Left renal cortex interstitium (tissue), 4 donors: ENCODE data around the gene BEND7. TPM values are rescaled to one million over a fixed set of nuclear protein-coding genes. Genes with fewer than 3 reads are reported as not detected.

ENCODE experiments used
- DNase-seq, 4 donors: peaks; one replicate each; pipeline ENCODE4 v3.0.0-alpha.2; 2013; ENCODE audit warnings: low read depth in 4 of 4, low spot score in 2 of 4, missing footprints in 1 of 4
- polyA plus RNA-seq, 4 donors: library from polyadenylated mRNA; unstranded; fragments of 120-200 nt; gene quantifications; one replicate each; pipeline ENCODE4 v1.2.1, GENCODE V29; 2013; ENCODE audit not compliant: insufficient read length in 4 of 4

BEND7 gene
- polyA plus RNA-seq, 4 donors = 29.0 to 40.9 (median 33.9) TPM

- no peak for DNase-seq
Observed at GRCh38 chr10:13525663-13526062, 3.2 kb downstream of the BEND7 start.

DNA sequence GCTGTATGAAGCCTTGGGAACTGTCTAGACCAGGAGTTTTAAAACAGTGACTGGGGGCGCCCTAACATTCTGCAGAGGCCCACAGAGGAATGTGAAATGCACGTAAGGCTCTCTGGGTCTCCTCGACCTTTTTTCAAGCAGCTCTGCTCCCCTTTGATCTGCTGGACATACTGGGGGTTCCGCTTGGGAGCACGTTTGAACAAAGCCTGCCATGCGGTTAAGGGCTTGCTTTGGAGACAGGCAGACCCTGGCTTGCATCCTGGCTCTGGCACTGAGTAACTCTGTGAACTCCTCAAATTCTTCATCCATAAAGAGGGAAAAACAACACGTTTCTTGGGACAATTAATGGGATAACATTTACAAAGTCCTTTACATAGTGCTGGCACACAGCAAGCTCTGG, 7.8 kb downstream of the BEND7 start:
- no peak for DNase-seq

- DNase-seq = no peak
Observed at GRCh38 chr10:13520194-13520593, 8.6 kb downstream of the BEND7 start.

GRCh38 chr10:13518076-13518692, 10.6 kb downstream of the BEND7 start:
- no peak for DNase-seq

- no peak for DNase-seq
Observed at GRCh38 chr10:13517675-13518074, 11.1 kb downstream of the BEND7 start.

GRCh38 chr10:13516176-13516575, 12.6 kb downstream of the BEND7 start:
- no peak for DNase-seq

DNA sequence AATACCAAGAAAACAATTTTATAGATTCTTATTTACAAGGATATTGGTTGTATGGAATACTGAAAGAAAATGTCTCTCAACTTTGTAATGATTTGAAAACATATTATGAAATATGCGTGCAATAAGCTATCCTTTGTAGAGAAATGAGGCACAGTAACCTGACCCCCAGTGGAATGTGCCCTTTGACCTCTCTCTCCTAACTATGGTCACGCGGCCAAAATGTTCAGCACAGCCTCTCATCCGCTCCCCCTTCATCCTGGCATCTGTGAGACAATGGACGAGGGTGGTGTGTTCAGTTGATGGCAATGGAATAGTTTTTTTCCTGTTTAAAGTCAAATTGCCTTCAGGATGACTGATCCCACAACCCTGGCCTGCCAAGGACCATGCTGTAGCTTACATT, 13.3 kb downstream of the BEND7 start:
- no peak for DNase-seq

DNA sequence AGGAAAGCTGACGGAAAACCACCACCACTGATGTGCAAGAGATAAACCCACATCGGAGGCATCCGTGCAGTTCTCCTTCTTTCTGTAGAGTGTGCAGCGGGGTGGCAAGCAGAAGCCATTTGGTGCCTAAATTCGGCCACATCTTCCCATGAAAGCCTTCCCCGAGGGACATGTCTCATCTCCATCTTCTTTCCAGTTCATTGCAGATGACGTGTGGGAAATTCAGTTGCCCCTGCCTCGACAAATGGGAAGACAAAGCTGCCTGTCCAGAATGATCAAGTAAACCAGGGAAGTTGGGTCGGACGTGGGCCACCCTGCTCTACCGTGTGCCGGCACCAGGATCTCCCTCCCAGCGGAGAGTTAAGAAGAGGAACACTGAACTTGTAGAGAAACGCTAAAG, 14.5 kb downstream of the BEND7 start:
- DNase-seq = no peak

- no peak for DNase-seq
Observed at GRCh38 chr10:13512564-13512963, 16.2 kb downstream of the BEND7 start.

DNA sequence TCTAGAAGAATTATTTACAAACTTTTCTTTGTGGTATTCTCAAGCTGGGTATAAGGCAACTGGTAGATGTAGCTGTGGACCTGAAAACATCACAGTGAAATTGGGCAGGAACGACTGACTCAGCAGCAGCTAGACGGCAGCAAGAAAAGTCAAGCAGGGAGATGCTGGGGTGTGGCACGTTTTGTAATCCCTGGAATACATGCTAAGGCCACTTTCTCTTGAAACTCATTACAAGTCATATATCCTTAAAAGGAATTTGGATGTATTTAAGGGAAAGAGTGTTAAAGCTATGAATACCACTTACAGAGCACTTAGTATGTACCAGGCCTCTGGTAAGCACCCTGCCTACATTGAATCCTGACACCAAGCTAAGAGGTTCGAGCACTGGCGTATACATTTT, 17.4 kb downstream of the BEND7 start:
- DNase-seq = no peak

- DNase-seq = no peak
Observed at GRCh38 chr10:13505052-13505680, 23.6 kb downstream of the BEND7 start.

DNA sequence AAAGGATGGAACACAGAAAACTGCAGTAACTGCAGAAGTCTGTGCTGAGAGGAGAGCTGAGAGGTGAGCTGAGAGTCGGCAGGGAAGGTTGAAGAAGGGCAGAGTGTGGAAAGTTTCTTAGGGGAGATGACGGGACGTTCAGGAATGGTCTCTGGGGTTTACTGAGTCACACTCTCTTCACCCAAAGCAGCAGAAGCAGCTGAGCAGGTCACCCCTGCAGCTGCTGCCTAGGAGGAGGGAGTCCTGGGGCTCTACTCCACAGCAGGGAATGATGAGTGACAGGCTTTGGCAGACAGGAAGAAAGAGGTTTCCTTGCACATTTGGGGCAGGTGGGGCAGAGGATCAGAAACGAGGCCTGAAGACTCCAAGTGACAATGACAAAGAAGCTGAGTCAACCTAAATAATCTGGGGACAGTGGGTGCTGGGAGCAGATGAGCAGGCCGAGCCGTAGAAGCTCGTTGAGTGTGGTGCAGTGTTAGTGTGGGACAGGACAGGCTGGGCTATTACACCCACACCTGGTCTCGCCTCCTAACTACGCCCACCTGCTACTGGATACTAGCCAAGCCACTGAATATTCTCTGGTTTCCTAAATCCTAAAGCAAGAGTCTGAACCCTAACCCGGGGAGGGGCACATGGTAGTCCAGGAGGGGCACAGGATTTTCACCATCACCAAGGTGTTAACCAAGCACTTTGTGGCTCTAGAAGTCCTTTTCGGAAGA, 24.9 kb downstream of the BEND7 start:
- no peak for DNase-seq

GRCh38 chr10:13502380-13502779, 26.4 kb downstream of the BEND7 start:
- DNase-seq = no peak

DNA sequence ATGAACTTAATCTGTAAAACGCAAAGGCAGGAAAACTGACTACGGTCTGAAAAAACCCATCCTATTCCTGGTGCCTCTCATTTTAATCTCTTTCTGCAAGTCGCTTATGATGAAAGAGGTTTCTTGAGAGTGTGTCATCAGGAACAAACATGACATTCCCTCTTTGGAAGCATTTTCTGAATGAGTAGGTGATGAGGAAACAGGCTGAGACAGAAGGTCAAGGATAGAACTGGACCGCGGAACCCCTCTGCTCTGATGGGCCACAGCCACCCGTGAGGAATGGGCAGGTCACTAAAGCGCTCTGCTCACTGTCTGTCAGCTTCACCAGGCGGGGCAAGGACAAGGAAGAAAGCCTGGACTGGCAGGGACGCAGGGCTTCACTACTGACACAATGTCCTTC, 28.6 kb downstream of the BEND7 start:
- no peak for DNase-seq

DNA sequence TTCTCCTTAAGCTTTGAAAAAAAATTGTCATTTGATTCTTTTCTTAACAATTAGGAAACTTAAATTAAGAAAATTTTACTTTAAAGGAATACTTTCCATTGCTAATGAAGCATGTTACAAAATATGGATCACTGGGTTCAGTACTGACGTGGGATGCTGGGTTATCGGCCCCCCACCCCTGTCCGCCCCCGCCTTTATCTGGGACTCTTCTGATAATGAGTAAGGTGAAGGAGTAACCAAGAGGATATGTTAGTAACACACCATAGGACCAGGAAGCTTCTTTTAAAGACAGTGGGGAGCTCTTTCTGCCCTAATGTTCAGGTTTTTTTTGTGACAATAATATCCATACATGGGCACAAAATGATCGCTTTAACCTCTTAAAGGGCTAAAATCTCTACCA, 29.7 kb downstream of the BEND7 start:
- no peak for DNase-seq

- DNase-seq = no peak
Observed at GRCh38 chr10:13496931-13497330, 31.9 kb downstream of the BEND7 start.

GRCh38 chr10:13496164-13496563, 32.6 kb downstream of the BEND7 start:
- no peak for DNase-seq

DNA sequence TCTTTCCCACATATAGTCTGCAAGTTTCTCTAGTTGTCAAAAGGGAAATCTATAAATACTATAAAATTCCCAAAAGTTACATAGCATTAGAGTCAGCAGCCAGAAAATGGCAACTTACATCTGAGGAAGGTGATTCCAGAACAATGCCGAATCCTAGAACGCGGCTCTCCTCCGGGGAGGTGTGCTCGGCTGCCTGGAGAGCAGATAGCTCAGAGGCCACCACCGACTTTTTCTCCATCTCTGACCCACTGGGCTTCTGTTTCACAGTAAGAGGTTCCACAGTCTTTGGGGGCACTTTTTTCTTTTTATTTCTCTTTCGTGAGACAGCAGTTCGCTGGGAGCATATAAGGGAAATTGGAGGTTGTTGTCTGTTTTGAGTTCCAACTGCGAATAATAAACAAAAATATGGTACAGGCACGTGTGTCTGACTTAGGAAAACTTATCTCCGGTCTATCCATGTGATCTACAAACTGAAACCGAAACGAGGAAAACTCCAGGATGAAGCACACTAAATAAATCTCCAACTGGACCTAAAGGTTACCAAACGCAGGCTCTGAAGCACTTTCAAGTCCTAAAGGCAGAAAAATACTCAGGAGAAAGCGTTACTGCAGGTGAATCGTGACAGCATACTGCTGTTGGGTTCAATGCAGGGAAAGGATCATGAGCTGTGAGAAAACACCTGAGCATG, 36.2 kb downstream of the BEND7 start:
- no peak for DNase-seq

- DNase-seq = no peak
Observed at GRCh38 chr10:13491747-13492360, 37.0 kb downstream of the BEND7 start.

DNA sequence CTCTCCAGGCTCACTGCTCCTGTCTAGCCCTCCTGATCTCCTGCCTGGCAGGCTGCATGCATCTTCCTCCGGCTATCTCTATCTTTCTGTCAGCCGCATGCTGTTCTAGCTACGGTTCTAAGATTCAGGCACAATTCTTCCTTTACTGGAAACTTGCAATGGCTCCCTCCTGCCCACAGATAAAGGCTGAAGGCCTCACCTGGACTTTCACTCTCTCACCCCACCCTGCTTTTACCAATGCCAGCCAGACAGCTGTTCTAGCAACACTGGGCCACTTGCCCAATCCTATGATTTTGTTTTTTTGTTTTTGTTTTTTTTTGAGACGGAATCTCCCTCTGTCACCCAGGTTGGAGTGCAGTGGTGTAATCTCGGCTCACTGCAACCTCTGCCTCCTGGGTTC, 38.3 kb downstream of the BEND7 start:
- no peak for DNase-seq

- DNase-seq = no peak
Observed at GRCh38 chr10:13489035-13489599, 39.7 kb downstream of the BEND7 start.
